ENCODE data around the gene SERINC4. TPM values are rescaled to one million over a fixed set of nuclear protein-coding genes. Genes with fewer than 3 reads are reported as not detected.
"Not testable (repeated sequence)": the region's sequence is repeated elsewhere in the genome, so short reads cannot be mapped to it uniquely, and the experiment has no call there.

The SERINC4 gene
- total RNA-seq, 1 donor from 2014 or later: 0.46 TPM

DNA sequence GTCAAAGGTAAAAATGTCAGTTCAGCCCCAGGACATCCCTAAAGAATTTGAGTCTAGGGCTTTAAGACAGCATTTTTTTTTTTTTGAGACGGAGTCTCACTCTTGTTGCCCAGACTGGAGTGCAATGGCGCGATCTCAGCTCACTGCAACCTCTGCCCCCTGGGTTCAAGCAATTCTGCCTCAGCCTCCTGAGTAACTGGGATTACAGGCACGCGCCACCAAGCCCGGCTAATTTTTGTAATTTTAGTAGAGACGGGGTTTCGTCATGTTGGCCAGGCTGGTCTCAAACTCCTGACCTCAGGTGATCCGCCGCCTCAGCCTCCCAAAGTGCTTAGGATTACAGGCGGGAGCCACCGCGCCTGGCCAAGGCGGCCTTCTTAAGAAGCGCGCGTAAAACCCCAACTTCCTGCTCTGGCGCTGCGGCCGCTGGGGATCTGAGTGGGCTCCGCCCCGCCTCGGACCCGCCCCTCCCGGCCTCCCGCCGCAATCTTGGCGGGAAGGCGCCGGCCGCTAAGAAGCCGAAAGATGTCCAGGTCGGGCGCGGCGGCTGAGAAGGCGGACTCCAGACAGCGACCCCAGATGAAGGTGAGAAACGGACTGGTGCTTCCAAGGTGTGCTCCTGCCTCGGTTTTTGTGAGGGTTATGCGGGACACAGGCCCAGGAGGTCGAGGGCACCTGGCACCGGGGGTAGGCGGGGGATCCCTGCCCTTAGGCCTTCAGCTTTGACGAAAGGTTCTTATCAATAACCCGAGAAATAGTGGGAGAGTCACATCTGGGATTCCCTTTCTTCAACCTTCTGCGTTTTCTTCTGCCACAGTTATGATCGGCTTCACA, 26.7 kb upstream of the SERINC4 start, which contains the start of gene WDR76:
Gene WDR76, plus strand, starts transcription at position 495 of the 834 bp plus-strand sequence. Its CDS starts 31 bp downstream, at position 526.
- H3K4me3 ChIP-seq (ENCODE audit: low read depth, low read length): peak within 1 kb of the TSS; percentile 57
- no peaks in the 10 kb centered on the region for H3K36me3 ChIP-seq (ENCODE audit: control insufficient read depth, insufficient read depth, low read length)
- peak; percentile 44 for DNase-seq (ENCODE audit: low read depth)
- H3K27me3 ChIP-seq (ENCODE audit: control insufficient read depth, insufficient read depth, low read length): no peaks in the 10 kb centered on the region
- TF ChIP-seq, protein P1, sequence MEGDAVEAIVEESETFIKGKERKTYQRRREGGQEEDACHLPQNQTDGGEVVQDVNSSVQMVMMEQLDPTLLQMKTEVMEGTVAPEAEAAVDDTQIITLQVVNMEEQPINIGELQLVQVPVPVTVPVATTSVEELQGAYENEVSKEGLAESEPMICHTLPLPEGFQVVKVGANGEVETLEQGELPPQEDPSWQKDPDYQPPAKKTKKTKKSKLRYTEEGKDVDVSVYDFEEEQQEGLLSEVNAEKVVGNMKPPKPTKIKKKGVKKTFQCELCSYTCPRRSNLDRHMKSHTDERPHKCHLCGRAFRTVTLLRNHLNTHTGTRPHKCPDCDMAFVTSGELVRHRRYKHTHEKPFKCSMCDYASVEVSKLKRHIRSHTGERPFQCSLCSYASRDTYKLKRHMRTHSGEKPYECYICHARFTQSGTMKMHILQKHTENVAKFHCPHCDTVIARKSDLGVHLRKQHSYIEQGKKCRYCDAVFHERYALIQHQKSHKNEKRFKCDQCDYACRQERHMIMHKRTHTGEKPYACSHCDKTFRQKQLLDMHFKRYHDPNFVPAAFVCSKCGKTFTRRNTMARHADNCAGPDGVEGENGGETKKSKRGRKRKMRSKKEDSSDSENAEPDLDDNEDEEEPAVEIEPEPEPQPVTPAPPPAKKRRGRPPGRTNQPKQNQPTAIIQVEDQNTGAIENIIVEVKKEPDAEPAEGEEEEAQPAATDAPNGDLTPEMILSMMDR (IDR thresholded peaks at IDR 0.05; ENCODE audit: insufficient read depth, low read length, poor library complexity, severe bottlenecking): no peak

DNA sequence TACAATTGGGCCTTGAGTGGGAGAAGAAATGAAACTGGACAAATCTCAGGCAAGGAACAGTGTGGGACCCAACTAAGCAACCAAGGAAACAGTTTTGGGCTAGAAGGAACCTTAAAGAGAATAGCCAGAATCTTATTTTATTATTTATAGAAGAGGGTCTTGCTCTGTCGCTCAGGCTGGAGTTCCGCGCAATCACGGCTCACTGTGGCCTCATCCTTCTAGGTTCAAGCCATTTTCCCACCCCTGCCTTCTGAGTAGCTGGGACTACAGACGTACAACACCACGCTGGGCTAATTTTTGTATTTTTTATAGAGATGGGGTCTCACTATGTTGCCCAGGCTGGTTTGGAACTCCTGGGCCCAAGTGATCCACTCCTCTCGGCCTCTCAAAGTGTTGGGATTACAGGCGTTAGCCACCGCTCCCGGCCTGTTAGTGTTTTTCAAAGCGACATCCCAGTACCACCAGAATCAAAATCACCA, 26.0 kb upstream of the SERINC4 start:
- Histone ChIP-seq H3K4me3 (ENCODE audit: low read depth, low read length) (peak overlapping the region; percentile 57), H3K36me3 (ENCODE audit: control insufficient read depth, insufficient read depth, low read length) (no peaks in the 10 kb centered on the region), H3K27me3 (ENCODE audit: control insufficient read depth, insufficient read depth, low read length) (no peaks in the 10 kb centered on the region)
- no peak for DNase-seq (ENCODE audit: low read depth)
- TF ChIP-seq, protein P1 (IDR thresholded peaks at IDR 0.05; ENCODE audit: insufficient read depth, low read length, poor library complexity, severe bottlenecking): no peak

DNA sequence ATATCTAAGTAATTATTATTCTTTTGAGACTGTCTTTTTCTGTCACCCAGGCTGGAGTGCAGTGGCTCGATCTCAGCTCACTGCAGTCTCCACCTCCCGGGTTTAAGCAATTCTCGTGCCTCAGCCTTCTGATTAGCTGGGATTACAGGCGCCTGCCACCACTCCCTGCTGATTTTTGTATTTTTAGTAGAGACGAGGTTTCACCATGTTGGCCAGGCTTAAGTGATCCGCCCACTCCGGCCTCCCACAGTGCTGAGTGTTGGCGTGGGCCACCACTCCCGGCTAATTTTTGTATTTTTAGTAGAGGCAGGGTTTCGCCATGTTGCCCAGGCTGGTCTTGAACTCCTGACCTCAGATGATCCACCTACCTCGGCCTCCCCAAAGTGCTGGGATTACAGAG, 25.3 kb upstream of the SERINC4 start:
- not testable (repeated sequence) for H3K36me3 ChIP-seq (ENCODE audit: control insufficient read depth, insufficient read depth, low read length); H3K27me3 ChIP-seq (ENCODE audit: control insufficient read depth, insufficient read depth, low read length); DNase-seq (ENCODE audit: low read depth); H3K4me3 ChIP-seq (ENCODE audit: low read depth, low read length)

DNA sequence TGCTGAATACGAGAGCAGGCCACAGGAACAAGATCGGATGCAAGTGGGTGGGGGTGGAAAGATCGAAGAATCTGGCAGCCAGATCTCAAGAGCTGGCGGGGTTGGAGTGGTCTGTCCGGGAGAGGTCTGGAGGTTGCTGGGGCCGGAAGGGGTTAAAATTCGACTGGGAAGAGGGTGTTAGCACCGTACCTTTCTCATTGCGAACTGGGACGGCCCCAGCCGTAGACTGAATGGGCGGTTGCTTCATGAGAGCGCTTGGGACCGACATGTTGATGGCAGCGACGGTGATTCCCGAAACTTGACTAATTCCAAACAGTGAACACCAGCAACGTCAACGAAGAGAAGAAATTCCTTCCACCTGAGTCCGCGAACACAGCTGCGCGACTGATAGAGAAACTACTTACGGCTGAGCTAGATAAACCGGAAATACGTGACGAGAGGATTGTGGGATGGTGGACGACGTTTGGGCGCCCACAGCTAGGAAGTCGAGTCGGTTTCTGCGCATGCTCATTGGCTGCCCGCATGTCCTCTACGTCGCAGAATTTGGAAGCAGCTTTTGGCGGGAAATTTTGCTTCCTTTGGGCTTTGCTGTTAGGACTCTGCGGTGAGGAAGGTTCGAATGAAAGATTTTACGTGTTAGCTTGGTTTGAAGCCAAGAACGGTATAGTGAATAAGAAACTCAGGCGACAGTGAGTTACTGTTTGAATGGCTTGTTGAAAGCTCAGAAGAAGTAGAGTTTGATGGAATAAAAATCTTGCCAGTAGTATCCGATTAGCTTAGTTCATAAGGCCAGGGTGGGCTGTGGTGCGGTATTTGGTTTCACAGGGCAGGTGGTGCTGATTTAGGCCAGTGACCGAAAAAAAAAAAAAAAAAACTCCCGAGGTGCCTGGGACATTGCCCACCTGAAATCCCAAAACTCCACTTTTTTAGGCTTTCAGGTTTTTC, 24.6 kb upstream of the SERINC4 start, which contains the start of gene MFAP1:
Gene MFAP1, minus strand, starts transcription at position 389 of the 945 bp plus-strand sequence. Its CDS starts 121 bp downstream, at position 268.
- Histone ChIP-seq H3K4me3 (ENCODE audit: low read depth, low read length) (peak within 1 kb of the TSS; percentile 58), H3K36me3 (ENCODE audit: control insufficient read depth, insufficient read depth, low read length) (no peaks in the 10 kb centered on the region), H3K27me3 (ENCODE audit: control insufficient read depth, insufficient read depth, low read length) (no peaks in the 10 kb centered on the region)
- peak; percentile 91 for DNase-seq (ENCODE audit: low read depth)
- TF ChIP-seq, protein P1 (IDR thresholded peaks at IDR 0.05; ENCODE audit: insufficient read depth, low read length, poor library complexity, severe bottlenecking): no peak

DNA sequence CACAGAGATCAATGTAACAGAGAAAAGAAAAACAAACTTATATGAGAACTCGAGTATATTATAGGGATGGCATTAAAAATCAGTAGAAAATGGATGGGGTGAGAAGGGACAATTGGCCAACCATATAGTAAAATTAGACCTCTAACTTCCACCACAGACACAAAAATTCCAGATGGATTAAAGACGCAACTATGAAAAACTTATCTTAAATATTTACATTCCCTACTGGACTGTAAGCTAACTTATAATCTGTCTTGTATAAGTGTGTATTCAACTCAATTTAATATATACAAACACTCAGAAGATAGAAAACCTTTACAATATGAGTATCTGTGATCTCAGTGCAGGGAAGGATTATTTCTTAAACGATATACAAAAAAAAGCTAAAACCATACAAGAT, 21.5 kb upstream of the SERINC4 start:
- no peaks in the 10 kb centered on the region for H3K27me3 ChIP-seq (ENCODE audit: control insufficient read depth, insufficient read depth, low read length)
- no peaks in the 10 kb centered on the region for H3K36me3 ChIP-seq (ENCODE audit: control insufficient read depth, insufficient read depth, low read length)
- H3K4me3 ChIP-seq (ENCODE audit: low read depth, low read length): no peak overlapping the region
- DNase-seq (ENCODE audit: low read depth): no peak
- TF ChIP-seq, protein P1 (IDR thresholded peaks at IDR 0.05; ENCODE audit: insufficient read depth, low read length, poor library complexity, severe bottlenecking): no peak

DNA sequence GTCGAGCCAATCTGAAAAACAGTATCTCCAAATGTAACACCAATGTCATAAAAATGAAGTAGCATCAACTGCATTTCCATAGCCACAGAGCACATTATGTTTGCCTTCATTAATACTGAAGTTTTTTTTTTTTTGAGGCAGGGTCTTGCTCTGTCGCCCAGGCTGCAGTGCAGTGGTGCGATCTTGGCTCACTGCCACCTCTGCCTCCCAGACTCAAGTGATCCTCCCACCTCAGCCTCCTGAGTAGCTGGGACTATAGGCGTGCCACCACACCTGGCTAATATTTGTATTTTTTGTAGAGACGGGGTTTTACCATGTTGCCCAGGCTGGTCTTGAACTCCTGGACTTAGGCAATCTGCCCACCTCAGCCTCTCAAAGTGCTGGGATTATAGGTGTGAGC, 15.0 kb upstream of the SERINC4 start:
- not testable (repeated sequence) for H3K36me3 ChIP-seq (ENCODE audit: control insufficient read depth, insufficient read depth, low read length); H3K4me3 ChIP-seq (ENCODE audit: low read depth, low read length); DNase-seq (ENCODE audit: low read depth); H3K27me3 ChIP-seq (ENCODE audit: control insufficient read depth, insufficient read depth, low read length)
